NCI-H1417 treated with DMSO at 0.1 percent for 48 hours (cell line): ENCODE results near the gene DUOX2.
"Not testable (repeated sequence)": the region's sequence is repeated elsewhere in the genome, so short reads cannot be mapped to it uniquely, and the experiment has no call there.

Experiments used
- DNase-seq: peaks from one replicate; lab custom pipeline; 2025; lab: John Stamatoyannopoulos, UW

DUOX2 gene

GRCh38 chr15:45073602-45074001 lies 40.4 kb downstream of the DUOX2 start:
- DNase-seq, result not testable (repeated sequence)

GRCh38 chr15:45069942-45070360 lies 44.0 kb downstream of the DUOX2 start:
- DNase-seq, result not testable (repeated sequence)

- DNase-seq, result no peak
Observed at GRCh38 chr15:45064386-45064785, 49.6 kb downstream of the DUOX2 start.

- not testable (repeated sequence) for DNase-seq
Observed at GRCh38 chr15:45062301-45062700, 51.7 kb downstream of the DUOX2 start.

GRCh38 chr15:45058690-45059675 lies 55.0 kb downstream of the DUOX2 start:
- DNase-seq, result not testable (repeated sequence)

GRCh38 chr15:45052676-45053075 lies 61.3 kb downstream of the DUOX2 start:
- DNase-seq, result not testable (repeated sequence)

- DNase-seq, result no peak
Observed at GRCh38 chr15:45050587-45050986, 63.4 kb downstream of the DUOX2 start.

- DNase-seq, result no peak
Observed at GRCh38 chr15:45048794-45049631, 65.0 kb downstream of the DUOX2 start.

GRCh38 chr15:45048449-45048793 lies 65.6 kb downstream of the DUOX2 start:
- not testable (repeated sequence) for DNase-seq

GRCh38 chr15:45044270-45044669 lies 69.7 kb downstream of the DUOX2 start:
- DNase-seq, result not testable (repeated sequence)

GRCh38 chr15:45042859-45043258 lies 71.1 kb downstream of the DUOX2 start:
- DNase-seq, result not testable (repeated sequence)
